Rectal smooth muscle tissue (tissue), 1 donor: ENCODE results near the gene IFNG-AS1.

Source experiments
- H3K27ac ChIP-seq: one replicate; pipeline ENCODE4 v1.7.0; 2013; ENCODE audit warnings: low read depth, low read length, inconsistent platforms
- H3K27me3 ChIP-seq: one replicate; pipeline ENCODE4 v1.7.0; 2013; ENCODE audit warnings: low read length; ENCODE audit not compliant: control insufficient read depth, insufficient read depth
- H3K36me3 ChIP-seq: one replicate; pipeline ENCODE4 v1.7.0; 2013; ENCODE audit warnings: low read length; ENCODE audit not compliant: control insufficient read depth, insufficient read depth
- H3K4me1 ChIP-seq: one replicate; pipeline ENCODE4 v1.7.0; 2013; ENCODE audit warnings: low read length; ENCODE audit not compliant: control insufficient read depth, insufficient read depth
- H3K4me3 ChIP-seq: one replicate; pipeline ENCODE4 v1.7.0; 2013; ENCODE audit warnings: low read length
- H3K9ac ChIP-seq: one replicate; pipeline ENCODE4 v1.7.0; 2013; ENCODE audit warnings: low read length

IFNG-AS1 gene

GRCh38 chr12:67998379-67998778, 9.1 kb downstream of the IFNG-AS1 start:
- Histone ChIP-seq H3K4me3 (no peak overlapping the region), H3K27ac (no peak overlapping the region), H3K4me1 (no peaks in the 10 kb centered on the region), H3K9ac (no peak overlapping the region), H3K36me3 (no peaks in the 10 kb centered on the region), H3K27me3 (no peaks in the 10 kb centered on the region)

GRCh38 chr12:67999244-67999643, 10.0 kb downstream of the IFNG-AS1 start:
- Histone ChIP-seq H3K27ac (no peak overlapping the region), H3K4me1 (no peaks in the 10 kb centered on the region), H3K4me3 (no peak overlapping the region), H3K27me3 (no peaks in the 10 kb centered on the region), H3K9ac (no peak overlapping the region), H3K36me3 (no peaks in the 10 kb centered on the region)

GRCh38 chr12:68001486-68002466, 12.5 kb downstream of the IFNG-AS1 start:
- Histone ChIP-seq H3K27me3 (no peaks in the 10 kb centered on the region), H3K27ac (no peak overlapping the region), H3K9ac (no peak overlapping the region), H3K4me3 (no peak overlapping the region), H3K36me3 (no peaks in the 10 kb centered on the region), H3K4me1 (no peaks in the 10 kb centered on the region)

GRCh38 chr12:68003777-68004176, 14.5 kb downstream of the IFNG-AS1 start:
- Histone ChIP-seq H3K4me3 (no peak overlapping the region), H3K27ac (no peak overlapping the region), H3K36me3 (no peaks in the 10 kb centered on the region), H3K9ac (no peak overlapping the region), H3K4me1 (no peaks in the 10 kb centered on the region), H3K27me3 (no peaks in the 10 kb centered on the region)

- H3K4me1 ChIP-seq: no peaks in the 10 kb centered on the region
- H3K4me3 ChIP-seq: no peak overlapping the region
- no peak overlapping the region for H3K27ac ChIP-seq
- no peaks in the 10 kb centered on the region for H3K36me3 ChIP-seq
- H3K27me3 ChIP-seq: no peaks in the 10 kb centered on the region
- H3K9ac ChIP-seq: no peak overlapping the region
These were observed 17.8 kb downstream of the IFNG-AS1 start for GRCh38 chr12:68007033-68007432.

- Histone ChIP-seq H3K4me1 (no peaks in the 10 kb centered on the region), H3K27ac (no peak overlapping the region), H3K27me3 (no peaks in the 10 kb centered on the region), H3K4me3 (no peak overlapping the region), H3K36me3 (no peaks in the 10 kb centered on the region), H3K9ac (no peak overlapping the region)
These were observed 18.2 kb downstream of the IFNG-AS1 start for GRCh38 chr12:68007466-68007865.

- Histone ChIP-seq H3K27me3 (no peaks in the 10 kb centered on the region), H3K27ac (no peak overlapping the region), H3K4me3 (no peak overlapping the region), H3K4me1 (no peaks in the 10 kb centered on the region), H3K9ac (no peak overlapping the region), H3K36me3 (no peaks in the 10 kb centered on the region)
These were observed 22.1 kb downstream of the IFNG-AS1 start for GRCh38 chr12:68011206-68011881.

GRCh38 chr12:68011882-68012207, 22.6 kb downstream of the IFNG-AS1 start:
- Histone ChIP-seq H3K27me3 (no peaks in the 10 kb centered on the region), H3K9ac (no peak overlapping the region), H3K36me3 (no peaks in the 10 kb centered on the region), H3K4me3 (no peak overlapping the region), H3K4me1 (no peaks in the 10 kb centered on the region), H3K27ac (no peak overlapping the region)

- H3K36me3 ChIP-seq: no peaks in the 10 kb centered on the region
- no peaks in the 10 kb centered on the region for H3K4me1 ChIP-seq
- no peak overlapping the region for H3K27ac ChIP-seq
- no peaks in the 10 kb centered on the region for H3K27me3 ChIP-seq
- no peak overlapping the region for H3K9ac ChIP-seq
- H3K4me3 ChIP-seq: no peak overlapping the region
These were observed 23.5 kb downstream of the IFNG-AS1 start for GRCh38 chr12:68012712-68013111.

- Histone ChIP-seq H3K27me3 (no peaks in the 10 kb centered on the region), H3K4me3 (no peak overlapping the region), H3K27ac (no peak overlapping the region), H3K4me1 (no peaks in the 10 kb centered on the region), H3K36me3 (no peaks in the 10 kb centered on the region), H3K9ac (no peak overlapping the region)
These were observed 23.9 kb downstream of the IFNG-AS1 start for GRCh38 chr12:68013181-68013580.

- no peaks in the 10 kb centered on the region for H3K36me3 ChIP-seq
- H3K27me3 ChIP-seq: no peaks in the 10 kb centered on the region
- H3K27ac ChIP-seq: no peak overlapping the region
- H3K9ac ChIP-seq: no peak overlapping the region
- H3K4me3 ChIP-seq: no peak overlapping the region
- H3K4me1 ChIP-seq: no peaks in the 10 kb centered on the region
These were observed 26.9 kb downstream of the IFNG-AS1 start for GRCh38 chr12:68016136-68016535.

GRCh38 chr12:68018315-68018714, 29.1 kb downstream of the IFNG-AS1 start:
- Histone ChIP-seq H3K36me3 (no peaks in the 10 kb centered on the region), H3K4me1 (no peaks in the 10 kb centered on the region), H3K27ac (no peak overlapping the region), H3K27me3 (no peaks in the 10 kb centered on the region), H3K4me3 (no peak overlapping the region), H3K9ac (no peak overlapping the region)

GRCh38 chr12:68020049-68020448, 30.8 kb downstream of the IFNG-AS1 start:
- Histone ChIP-seq H3K9ac (no peak overlapping the region), H3K4me3 (no peak overlapping the region), H3K36me3 (no peaks in the 10 kb centered on the region), H3K4me1 (no peaks in the 10 kb centered on the region), H3K27me3 (no peaks in the 10 kb centered on the region), H3K27ac (no peak overlapping the region)
